SIG-M5 (cell line): ENCODE data around the gene DCLRE1B.

Source experiments
- DNase-seq: peaks from one replicate; lab custom pipeline; 2025; lab: John Stamatoyannopoulos, UW

DCLRE1B gene

DNA sequence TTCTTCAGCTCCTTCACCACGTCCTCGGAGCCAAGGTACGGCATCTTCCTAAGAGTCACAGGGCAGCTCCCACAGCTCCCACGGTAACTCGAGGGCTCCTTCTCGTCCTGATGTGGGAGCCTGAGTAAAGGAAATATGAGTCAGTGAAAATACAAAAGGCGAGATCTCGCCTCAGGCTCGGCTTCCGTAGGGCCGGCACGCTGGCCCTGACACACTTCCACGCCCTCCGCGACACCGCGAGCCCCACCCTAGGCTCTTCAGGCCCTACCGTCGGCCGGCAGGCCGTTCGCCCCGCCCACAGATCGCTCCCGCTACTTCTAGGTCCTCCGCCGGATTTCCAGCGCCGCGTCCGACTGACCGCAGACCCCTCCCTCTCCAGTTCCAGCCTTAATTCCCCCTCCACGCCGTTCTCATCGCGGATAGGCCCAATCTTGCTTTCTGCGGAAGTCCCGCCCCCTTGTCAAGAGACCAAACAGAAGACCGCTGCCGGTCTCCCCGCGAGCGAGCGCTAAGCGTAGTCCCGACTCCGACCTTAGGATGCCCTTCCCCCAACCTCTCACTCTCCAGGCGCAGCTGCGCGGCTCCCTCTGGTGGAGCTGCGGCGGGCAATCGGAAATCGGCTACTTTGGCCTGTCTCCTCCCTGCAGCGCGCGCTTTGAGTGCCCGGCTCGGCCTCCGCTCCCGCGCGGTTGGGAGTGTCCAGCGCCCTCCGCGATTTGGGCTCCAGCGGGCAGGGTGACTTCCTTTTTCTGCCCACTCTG is at the start of gene DCLRE1B, which contains the start of gene AP4B1:
DCLRE1B (plus strand) TSS at position 653 of the 761 bp plus-strand sequence. CDS start 261 bp downstream, outside the sequence.
AP4B1 (minus strand) TSS at position 126 of the 761 bp plus-strand sequence; CDS start at position 44, 82 bp downstream.
- peak; percentile 98 for DNase-seq

- no peak for DNase-seq
These were observed 49.3 kb upstream of the DCLRE1B start for GRCh38 chr1:113855630-113856400.

GRCh38 chr1:113856401-113856790 is 48.7 kb upstream of the DCLRE1B start:
- no peak for DNase-seq

DNA sequence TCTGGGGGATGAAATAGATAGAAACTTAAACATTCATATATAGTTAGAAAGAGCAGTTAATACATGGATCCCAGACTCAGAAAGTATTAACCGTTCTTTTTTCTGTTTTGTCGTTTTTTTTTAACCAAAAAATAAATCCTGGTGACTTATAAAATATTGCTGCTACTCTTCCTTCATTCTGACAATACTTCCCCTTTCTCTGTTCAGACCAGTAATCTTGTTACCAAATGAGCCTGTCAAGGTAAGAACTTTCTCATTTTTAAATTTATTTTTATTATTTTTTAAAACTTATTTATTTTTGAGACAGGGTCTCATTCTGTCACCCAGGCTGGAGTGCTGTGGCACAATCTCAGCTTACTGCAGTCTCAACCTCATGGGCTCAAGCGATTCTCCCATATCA is 47.4 kb upstream of the DCLRE1B start:
- no peak for DNase-seq

DNA sequence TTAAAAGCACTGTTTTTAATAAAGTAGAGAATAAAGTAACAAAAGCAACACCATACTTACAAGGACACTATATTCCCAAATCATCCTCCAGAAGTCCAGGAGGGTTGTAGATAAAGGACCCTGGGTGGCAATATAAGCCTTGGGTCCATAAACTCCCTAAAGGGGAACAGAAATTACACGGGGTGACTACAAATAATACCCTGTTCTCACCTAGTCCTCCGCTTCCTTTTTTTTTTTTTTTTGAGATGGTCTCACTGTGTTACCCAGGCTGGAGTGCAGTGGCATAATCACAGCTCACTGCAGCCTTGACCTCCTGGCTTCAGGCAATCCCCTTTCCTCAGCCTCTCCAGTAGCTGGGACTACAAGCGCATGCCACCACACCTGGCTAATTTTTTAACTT is 46.7 kb upstream of the DCLRE1B start:
- DNase-seq, result no peak

DNA sequence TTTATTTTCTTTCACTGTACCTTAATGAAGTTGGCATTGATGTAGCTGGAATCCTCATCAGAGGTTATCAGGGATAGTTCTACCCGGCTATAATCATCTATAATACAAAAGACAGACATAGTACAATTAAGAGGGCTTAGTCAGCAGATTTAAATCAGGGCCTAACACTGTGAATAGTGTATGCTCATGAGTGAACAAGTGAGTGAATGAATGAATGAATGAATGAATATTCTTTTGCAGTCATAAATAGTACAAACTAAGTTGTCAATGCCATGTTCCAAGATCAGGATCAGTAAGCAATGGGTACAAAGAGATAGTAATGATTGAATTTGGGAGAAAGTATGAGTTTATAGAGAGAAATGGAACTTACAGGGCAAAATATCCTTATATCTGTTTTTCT is 46.1 kb upstream of the DCLRE1B start:
- DNase-seq, result no peak

DNA sequence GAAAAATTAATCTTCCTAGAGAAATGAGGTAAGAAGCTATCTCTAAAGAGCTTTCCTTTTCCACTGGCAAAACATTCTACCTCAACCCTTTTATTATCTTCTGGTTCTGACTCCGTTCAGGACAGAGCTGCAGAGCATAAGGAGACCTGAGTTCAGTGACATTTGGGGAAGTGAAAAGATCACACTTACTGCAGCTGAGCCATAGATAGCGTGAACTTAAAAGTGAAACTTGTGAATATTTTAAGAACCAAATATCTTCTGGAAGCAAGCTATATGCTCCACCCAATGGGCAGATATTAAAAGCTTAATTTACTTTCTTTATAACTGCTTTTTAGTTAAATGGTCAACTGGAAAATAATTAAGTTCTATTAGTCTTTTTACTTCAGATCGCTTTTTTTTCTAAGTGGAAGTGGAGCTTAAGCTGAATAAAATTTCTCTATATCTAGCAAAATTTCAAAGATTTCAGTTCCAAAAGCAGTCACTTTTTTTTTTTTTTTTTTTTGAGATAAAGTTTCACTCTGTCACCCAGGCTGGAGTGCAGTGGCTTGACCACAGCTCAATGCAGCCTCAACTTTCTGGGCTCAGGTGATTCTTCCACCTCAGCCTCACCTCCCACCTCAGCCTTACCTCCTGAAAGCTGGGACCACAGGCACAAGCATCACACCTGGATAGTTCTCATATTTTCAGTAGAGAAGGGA is 45.5 kb upstream of the DCLRE1B start:
- DNase-seq, result peak; percentile 20

DNA sequence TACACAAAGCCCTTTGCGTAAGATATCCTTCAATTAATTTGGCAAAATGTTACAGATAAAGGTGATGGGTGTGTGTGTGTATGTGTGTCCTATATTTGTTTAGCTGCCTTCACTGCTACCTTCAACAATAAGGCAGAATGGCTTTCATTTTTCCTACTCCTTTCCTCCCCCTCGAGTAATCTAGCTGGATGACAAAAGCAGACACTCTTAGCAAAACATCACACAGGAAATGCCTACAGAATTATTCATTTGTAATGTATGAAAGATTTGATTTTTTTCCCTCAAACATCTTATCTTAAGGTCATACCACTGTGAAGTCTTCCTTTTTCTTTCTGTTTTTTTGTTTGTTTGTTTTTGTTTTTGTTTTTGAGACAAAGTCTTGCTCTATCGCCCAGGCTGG is 44.2 kb upstream of the DCLRE1B start:
- DNase-seq, result no peak

- no peak for DNase-seq
These were observed 43.5 kb upstream of the DCLRE1B start for GRCh38 chr1:113861641-113862040.

GRCh38 chr1:113868387-113869083 is 36.6 kb upstream of the DCLRE1B start:
- no peak for DNase-seq

- DNase-seq, result no peak
These were observed 34.3 kb upstream of the DCLRE1B start for GRCh38 chr1:113870778-113871177.

DNA sequence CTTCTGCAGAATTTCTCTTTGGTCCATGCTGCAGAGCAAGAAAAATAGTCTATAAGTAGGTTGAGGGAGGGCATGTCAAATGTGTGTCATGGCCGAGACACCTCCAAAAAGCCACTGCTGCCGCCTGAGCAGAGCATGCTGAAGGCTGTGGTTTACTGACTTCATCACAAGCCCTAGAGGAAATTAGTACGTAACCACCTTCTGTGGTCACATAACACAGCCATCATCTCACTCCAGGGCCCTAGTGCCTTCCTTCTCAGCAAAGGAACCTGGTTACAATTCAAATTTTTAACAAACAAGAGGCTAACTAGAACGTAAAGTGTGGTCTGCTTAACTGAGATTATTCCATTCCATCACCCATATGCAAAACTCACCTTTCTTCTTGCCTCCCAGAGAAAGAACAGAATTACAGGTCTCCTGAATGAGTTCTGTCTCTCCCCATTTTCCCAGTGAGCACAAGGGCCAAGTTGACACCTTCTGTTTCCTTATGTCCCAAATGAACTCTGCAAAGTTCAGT is 33.5 kb upstream of the DCLRE1B start, which contains the start of gene PTPN22:
PTPN22 (minus strand) TSS at position 116 of the 517 bp plus-strand sequence.
- DNase-seq, result peak; percentile 77

DNA sequence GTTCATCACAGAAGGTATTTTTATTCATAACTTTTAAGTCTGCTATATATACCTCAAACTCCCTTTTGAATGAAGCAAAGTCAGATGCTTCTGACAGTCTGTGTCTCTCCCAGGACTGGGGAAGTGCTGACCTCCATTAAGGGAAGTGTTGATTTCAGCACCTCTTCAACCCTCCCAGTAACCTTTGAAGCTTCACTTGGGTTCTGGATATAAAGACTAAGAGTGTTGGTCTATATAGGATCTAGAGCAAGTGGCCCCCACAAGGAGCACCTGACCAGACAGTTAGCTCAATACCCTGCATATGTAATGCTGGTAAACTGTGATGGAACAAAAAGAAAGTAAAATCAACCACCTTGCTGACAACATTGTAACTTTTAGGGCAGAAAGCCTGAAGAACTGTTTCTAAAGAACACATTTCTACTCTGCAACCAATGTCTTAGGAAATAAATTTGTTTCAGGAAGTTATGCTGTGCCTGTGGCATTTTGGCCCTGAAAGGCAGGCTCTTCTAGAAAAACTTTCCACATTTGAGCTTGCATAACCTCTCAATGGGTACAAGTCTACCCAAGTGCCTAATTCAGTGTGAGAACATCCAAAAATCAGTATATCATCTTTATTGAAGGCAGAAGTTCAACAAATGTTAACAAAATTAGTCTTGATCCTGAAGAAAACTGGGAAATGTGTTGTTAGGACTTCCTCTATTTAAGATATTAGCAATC is 32.7 kb upstream of the DCLRE1B start:
- peak; percentile 60 for DNase-seq

DNA sequence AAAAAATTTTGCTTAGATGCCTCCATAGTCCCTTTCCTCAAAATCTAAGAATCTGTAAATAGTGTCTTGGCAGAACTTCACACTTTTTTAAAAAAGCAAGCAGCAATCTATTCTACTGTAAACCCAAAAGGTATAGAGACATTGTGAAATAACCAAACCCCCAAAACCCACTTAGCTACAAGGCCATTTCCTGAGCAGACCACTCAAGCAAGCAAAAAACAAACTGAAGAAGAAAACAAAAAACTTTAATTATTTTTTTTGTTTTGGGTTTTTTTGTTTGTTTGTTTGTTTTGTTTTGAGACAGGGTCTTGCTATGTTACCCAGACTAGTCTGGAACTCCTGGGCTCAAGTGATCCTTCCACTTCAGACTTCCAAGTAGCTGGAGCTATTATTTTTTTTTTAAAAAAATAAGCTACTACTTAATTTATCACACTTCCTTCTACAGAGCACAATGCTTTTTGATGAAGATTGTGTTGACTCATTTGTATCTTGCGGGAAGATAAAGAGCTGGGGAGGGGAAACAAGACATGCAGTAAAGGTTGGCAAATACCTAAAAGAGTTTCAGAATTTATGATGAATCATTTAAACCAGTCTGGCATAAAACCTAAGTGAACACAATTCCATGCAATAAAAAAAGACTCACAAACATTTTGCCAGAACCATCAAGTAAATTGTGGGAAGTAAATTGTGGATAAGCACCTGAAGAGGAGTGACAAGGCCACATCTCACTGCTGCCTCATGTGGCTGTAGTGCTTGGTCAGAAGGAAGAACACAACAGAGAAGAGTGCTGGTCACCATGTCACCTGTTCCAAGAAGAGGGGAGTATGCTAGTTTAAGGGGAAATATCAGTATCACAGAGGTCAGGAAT is 30.9 kb upstream of the DCLRE1B start:
- DNase-seq, result peak; percentile 39

DNA sequence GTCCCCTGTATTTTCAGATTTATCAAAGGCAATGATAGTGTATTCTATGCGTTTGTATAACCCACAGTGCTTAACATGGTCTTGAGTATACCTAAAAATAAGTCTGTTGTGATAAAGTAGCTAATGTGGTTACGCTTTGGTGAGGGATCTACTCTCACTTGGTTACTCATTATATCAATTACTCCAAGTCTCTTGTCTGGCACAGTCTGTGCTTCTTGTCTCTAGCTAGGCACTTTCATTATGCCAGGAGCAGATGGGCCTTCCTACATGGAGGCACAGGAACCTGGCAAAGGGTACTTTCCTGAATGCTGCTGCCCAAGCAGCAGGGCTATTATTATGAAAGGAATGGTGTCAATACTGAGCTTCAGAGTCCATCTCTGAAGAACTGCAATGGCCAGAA is 29.4 kb upstream of the DCLRE1B start:
- no peak for DNase-seq

- no peak for DNase-seq
These were observed 28.9 kb upstream of the DCLRE1B start for GRCh38 chr1:113876176-113876575.

DNA sequence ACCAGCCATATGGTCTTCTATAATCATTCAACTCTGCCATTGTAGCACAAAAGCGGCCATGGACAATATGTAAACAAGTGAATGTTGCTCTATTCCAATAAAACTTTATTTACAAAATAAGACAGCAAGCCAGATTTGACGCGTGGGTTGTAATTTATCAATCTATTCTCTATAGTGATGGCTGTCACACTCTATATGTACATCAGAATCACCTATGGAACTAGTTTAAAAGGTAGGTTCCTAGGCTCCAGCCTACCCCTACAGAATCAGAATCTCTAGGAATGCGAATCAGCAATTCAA is 25.4 kb upstream of the DCLRE1B start:
- DNase-seq, result no peak

- DNase-seq, result no peak
These were observed 23.5 kb upstream of the DCLRE1B start for GRCh38 chr1:113881661-113882060.

- no peak for DNase-seq
These were observed 18.4 kb upstream of the DCLRE1B start for GRCh38 chr1:113886417-113887401.
